Stimulated activated naive B cell treated with anti-CD40 and anti-IgM and Interleukin-4, amounts not matched to agents 10 μg/mL and 1 μg/mL and 100 μg/mL, for 72 hours (primary cell): ENCODE measurements around the gene EPHA8.

Experiments
- ATAC-seq, 2 donors: fragments of 150-1000 bp; cut with Tn5 transposase; replicated peaks; 2 replicates each; pipeline ENCODE4 v1.10.0; 2021; ENCODE audit warnings: moderate library complexity in 1 of 2
- DNase-seq: peaks from one replicate; pipeline ENCODE4 v3.0.0; 2021
- H3K27ac Mint-ChIP-seq: one replicate; pipeline ENCODE4 v1.8.0; 2022; ENCODE audit warnings: mild to moderate bottlenecking, mixed read lengths
- H3K27me3 Mint-ChIP-seq, 2 donors: one replicate each; pipeline ENCODE4 v1.8.0; 2022; ENCODE audit warnings: mixed read lengths in 2 of 2
- H3K36me3 Mint-ChIP-seq, 2 donors: one replicate each; pipeline ENCODE4 v1.8.0; 2022; ENCODE audit warnings: mixed read lengths in 2 of 2, mild to moderate bottlenecking in 1 of 2
- H3K4me1 Mint-ChIP-seq, 2 donors: one replicate each; pipeline ENCODE4 v1.8.0; 2022; ENCODE audit warnings: mixed read lengths in 2 of 2, mild to moderate bottlenecking in 1 of 2
- H3K4me3 Mint-ChIP-seq, 2 donors: one replicate each; pipeline ENCODE4 v1.8.0; 2022; ENCODE audit warnings: mild to moderate bottlenecking in 2 of 2, mixed read lengths in 2 of 2, moderate library complexity in 1 of 2
- H3K9me3 Mint-ChIP-seq, 2 donors: one replicate each; pipeline ENCODE4 v1.8.0; 2022; ENCODE audit warnings: mixed read lengths in 2 of 2, mild to moderate bottlenecking in 1 of 2

EPHA8 gene

DNA sequence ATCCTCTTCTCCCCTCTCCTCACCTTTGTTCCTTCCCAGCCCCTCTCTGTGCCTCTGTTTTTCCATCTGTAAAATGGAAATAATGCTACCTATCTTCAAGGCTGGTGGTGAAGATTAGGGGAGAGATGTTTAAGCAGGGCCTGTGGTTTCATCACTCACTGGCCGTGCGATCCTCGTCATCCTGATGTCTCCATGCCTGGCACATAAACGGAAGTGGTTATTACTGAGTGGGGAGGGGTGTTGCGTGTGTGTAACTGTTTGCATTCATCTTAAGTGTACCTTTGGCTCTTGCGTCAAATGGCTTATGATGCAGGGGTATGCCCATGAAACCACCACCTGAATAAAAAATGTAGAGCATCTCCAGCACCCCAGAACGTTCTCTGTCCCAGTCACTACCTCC, 56.0 kb downstream of the EPHA8 start:
- DNase-seq (no peak), ATAC-seq (no peak)
- Mint-ChIP-seq H3K9me3 (no peaks in the 10 kb centered on the region), H3K4me3 (no peak overlapping the region), H3K27me3 (peaks cover 51 to 60% of the 10 kb centered on the region in 2 donors), H3K27ac (no peak overlapping the region), H3K36me3 (no peaks in the 10 kb centered on the region), H3K4me1 (no peaks in the 10 kb centered on the region)

DNA sequence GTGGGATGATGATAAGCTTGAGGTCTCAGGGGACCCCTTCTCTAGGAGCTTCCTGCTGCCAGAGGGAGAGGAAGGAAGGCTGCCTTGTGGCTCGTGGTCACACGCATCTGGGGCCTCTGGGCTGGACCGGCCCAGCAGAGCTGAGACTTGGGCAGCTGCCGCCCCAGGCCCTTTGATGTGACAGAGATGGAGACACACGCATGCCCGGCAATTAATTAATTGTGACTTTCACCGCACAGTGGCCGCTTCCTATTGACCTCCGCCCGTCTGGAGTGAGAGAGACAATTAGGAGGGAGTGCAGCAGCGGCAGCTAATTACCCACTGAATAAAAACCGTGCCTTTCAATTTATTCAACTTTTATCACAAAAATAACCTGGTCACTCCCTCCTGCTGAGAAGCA, 56.5 kb downstream of the EPHA8 start:
- no peaks in the 10 kb centered on the region for H3K36me3 Mint-ChIP-seq
- H3K27ac Mint-ChIP-seq: no peak overlapping the region
- ATAC-seq: no peak
- peaks cover 52 to 60% of the 10 kb centered on the region in 2 donors for H3K27me3 Mint-ChIP-seq
- no peak for DNase-seq
- H3K9me3 Mint-ChIP-seq: no peaks in the 10 kb centered on the region
- H3K4me3 Mint-ChIP-seq: no peak overlapping the region
- no peaks in the 10 kb centered on the region for H3K4me1 Mint-ChIP-seq

DNA sequence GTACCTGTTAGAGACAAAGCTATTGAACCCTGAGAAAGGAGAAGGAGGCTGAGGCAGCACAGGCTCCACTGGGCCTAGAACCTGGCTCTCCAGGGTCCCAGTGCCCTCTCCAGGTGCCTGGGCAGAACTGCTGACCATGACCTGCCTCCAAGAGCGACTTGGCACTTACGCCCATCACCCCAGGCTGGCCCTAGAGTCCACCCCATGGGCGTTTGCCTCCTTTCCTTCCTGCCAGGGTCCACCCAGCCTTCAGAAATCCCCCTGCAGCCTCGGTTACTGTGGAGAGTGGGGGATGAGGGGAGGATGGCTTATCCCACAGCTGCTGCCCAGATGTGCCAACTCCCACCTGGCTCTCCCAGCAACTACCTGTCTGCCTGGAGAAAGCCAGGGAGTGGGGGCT, 58.5 kb downstream of the EPHA8 start:
- no peaks in the 10 kb centered on the region for H3K36me3 Mint-ChIP-seq
- no peak overlapping the region for H3K4me3 Mint-ChIP-seq
- H3K27me3 Mint-ChIP-seq: peaks cover 42 to 56% of the 10 kb centered on the region in 2 donors
- no peaks in the 10 kb centered on the region for H3K4me1 Mint-ChIP-seq
- no peaks in the 10 kb centered on the region for H3K9me3 Mint-ChIP-seq
- ATAC-seq: no peak
- no peak for DNase-seq
- H3K27ac Mint-ChIP-seq: no peak overlapping the region

DNA sequence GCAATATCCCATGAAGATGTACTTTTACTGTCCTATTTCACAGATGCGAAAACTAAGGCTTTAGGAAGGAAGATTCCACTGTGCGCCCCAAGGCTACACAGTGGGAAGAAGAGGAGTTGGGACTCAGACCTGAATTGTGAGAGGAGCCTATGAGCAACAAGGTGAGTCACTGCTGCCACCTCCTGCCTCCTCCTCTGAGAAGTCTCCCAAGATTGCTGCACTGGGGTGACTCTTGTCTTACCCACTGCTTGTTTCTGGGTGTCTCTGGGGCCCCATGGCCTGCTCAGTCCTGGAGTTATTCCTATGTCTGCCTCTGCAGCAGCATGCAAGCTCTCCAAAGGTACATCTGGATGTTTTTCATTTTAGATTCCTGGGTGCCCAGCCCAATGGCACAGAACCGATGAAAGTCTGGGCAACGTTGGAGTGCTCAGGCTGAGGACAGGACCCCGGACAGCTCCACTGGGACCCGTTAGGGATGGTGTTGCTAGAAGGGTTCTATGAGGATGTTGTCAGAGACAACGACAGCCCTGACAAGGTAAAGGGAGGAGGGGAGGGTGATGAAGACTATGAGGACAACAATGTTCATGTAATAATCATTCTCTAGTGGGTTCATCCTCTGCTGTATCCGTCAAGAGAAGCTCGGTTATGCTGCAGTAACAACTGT, 62.1 kb downstream of the EPHA8 start:
- H3K4me3 Mint-ChIP-seq: no peak overlapping the region
- H3K27me3 Mint-ChIP-seq: peaks cover 50 to 58% of the 10 kb centered on the region in 2 donors
- ATAC-seq: no peak
- no peaks in the 10 kb centered on the region for H3K4me1 Mint-ChIP-seq
- H3K36me3 Mint-ChIP-seq: no peaks in the 10 kb centered on the region
- DNase-seq: no peak
- no peak overlapping the region for H3K27ac Mint-ChIP-seq
- H3K9me3 Mint-ChIP-seq: no peaks in the 10 kb centered on the region

DNA sequence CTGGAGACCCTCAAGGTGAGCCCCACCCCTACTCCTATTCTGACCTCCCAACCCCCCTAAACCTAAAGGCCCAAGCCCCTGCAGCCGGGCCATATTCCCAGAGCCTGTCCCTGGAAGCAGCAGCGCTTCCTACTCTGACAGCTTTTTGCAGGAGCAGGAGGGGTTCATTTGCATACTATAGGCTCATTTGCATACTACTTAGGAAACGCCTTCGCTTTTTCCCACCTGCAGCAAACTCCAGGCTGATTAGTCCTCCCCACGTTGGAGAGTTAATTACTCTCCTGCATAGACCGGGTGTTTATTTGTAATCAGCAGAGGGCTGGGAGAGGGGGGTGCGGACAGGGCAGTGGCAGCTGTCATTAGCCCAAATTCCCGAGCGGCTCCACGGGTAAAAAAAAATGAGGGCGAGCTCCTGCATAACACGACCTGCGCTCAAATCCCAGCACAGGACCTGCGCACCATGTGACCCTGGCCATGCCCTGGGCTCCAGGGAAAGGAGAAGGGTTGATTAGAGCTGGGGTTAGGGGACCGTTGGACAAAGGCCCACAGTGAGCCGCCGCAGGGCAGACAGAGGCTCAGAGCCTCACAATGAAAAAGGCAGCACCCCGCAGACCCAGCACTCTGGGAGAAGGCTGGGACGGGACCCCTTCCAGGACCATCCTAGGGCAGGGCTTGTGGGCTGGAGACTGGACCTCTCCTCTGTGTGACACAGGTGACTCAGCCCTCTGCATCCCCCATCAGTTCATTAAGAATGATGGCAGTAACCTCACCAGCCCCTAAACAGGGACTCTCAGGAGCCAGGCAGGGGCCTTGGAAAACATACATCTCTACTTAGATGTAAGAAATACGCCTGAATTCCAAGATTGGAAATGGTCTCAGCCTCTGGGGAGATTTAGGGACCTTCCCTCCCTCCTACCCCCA, 63.2 kb downstream of the EPHA8 start:
- Mint-ChIP-seq H3K4me3 (no peak overlapping the region), H3K9me3 (no peaks in the 10 kb centered on the region), H3K27me3 (peaks cover 55 to 61% of the 10 kb centered on the region in 2 donors), H3K4me1 (no peaks in the 10 kb centered on the region), H3K27ac (no peak overlapping the region), H3K36me3 (no peaks in the 10 kb centered on the region)
- no peak for DNase-seq
- no peak for ATAC-seq

DNA sequence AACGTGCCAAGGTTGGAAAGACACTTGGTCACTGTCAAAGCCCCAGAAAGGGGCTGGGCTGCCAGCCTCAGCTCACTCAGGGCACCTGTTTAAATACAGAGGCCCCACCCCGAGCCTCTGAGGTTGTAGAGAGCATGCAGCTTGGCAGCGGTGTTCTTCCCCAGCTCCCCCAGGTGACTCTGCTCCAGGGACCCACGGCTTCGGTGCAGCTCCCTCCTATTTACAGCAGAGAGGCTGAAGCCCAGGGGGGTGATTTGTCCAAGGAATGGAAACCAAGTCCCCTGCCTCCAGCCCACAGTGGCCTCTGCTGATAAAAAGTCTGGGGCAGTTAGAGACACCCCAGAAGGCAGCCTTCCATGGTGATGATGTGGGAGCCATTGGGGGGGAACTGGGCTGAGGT, 64.0 kb downstream of the EPHA8 start:
- DNase-seq: no peak
- Mint-ChIP-seq H3K27ac (no peak overlapping the region), H3K36me3 (no peaks in the 10 kb centered on the region), H3K9me3 (no peaks in the 10 kb centered on the region), H3K4me1 (no peaks in the 10 kb centered on the region), H3K27me3 (peaks cover 58 to 61% of the 10 kb centered on the region in 2 donors), H3K4me3 (no peak overlapping the region)
- no peak for ATAC-seq

DNA sequence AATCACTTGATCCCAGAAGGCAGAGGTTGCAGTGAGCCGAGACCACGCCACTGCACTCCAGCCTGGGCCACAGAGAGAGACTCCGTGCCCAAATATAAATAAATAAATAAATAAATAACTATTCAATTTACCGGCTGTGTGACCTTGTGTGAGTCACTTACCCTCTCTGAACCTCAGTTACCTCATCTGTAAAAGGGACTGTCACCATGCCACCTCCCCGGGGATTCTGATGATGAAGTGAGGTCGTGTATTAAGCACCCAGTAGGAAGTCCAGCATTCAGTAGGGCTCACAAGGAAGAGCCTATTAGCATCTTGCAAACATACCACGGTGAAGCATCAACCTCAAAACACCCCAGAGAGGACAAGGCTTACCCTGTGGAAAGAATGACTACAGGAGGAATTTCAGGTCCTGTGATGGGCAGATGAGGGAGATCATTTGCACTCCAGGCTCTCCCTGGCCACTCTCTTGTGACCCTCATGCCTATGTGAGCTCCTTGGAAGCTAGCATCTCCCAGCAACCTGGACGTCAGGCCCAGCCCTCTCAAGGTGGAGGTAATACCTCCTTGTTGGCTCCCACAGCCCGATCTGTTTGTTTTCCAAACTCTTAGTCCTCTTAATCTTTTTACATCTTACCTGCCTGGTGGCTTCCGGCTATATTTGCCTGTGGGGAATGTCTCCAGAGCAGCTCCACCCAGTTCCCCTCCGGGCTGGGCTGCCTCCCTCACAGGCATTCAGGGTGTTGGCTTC, 65.6 kb downstream of the EPHA8 start:
- H3K27ac Mint-ChIP-seq: no peak overlapping the region
- no peak overlapping the region for H3K4me3 Mint-ChIP-seq
- peaks cover 60 to 63% of the 10 kb centered on the region in 2 donors for H3K27me3 Mint-ChIP-seq
- H3K36me3 Mint-ChIP-seq: no peaks in the 10 kb centered on the region
- H3K9me3 Mint-ChIP-seq: no peaks in the 10 kb centered on the region
- no peak for DNase-seq
- ATAC-seq: no peak
- no peaks in the 10 kb centered on the region for H3K4me1 Mint-ChIP-seq

DNA sequence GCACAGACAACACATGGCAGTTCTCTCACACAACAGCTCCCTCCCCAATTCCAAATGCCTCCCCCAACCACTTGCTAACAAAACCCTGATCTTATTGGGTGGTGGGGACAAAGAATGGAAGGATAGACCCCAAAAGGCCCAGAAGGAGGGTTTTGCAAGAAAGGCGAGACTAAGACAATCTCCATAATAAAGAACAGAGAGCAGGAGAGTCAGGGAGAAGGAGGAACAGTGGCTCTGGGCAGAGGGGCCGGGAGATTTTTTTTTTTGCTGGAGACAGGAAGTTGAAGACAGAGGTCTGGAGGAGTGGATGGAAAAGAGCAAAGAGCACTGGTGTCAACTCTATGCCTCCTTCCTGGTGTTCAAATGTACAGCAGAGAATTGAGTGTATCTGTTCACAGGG, 66.6 kb downstream of the EPHA8 start:
- H3K36me3 Mint-ChIP-seq: no peaks in the 10 kb centered on the region
- H3K4me1 Mint-ChIP-seq: no peaks in the 10 kb centered on the region
- ATAC-seq (no peak), DNase-seq (no peak)
- no peaks in the 10 kb centered on the region for H3K9me3 Mint-ChIP-seq
- H3K27me3 Mint-ChIP-seq: peaks cover 54 to 56% of the 10 kb centered on the region in 2 donors
- no peak overlapping the region for H3K4me3 Mint-ChIP-seq
- no peak overlapping the region for H3K27ac Mint-ChIP-seq

DNA sequence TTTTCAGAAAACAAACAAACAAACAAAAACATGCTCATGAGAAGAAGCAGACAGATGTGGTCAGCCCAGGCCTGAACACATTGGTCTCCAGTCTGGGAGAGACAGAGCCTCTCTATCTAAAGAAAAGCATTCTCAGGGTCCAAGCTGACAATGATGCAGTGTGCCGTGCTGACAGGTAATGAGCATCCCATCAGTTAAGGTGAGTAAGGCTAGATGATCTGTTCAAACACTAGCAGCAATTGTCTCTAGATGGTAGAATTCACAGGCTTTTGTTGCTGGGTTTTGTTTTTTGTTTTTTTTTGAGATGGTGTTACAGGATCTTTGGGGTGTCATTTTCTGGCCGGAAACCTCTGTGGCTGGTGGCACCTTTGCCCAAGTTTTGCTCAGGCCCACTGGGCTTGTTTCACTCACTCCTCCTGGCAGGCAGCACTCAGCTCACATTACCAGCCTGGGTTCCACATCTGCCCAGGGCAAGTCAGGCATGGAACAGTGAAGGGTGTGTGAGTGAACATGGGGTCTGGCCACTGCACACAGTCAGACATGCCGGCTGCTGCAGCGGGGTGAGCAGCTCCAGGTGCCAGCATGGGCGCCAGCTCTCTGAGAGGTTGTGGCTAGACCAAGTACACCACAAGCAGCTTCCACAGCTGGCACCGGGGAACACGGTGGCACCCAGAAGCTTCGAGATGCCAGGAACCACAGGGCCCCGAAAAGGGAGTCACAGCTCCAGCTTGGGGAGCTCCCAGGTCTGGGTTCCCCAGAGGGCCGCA, 70.6 kb downstream of the EPHA8 start:
- no peaks in the 10 kb centered on the region for H3K36me3 Mint-ChIP-seq
- no peak overlapping the region for H3K27ac Mint-ChIP-seq
- H3K27me3 Mint-ChIP-seq: peaks cover 35 to 44% of the 10 kb centered on the region in 2 donors
- H3K9me3 Mint-ChIP-seq: no peaks in the 10 kb centered on the region
- peaks cover 3 to 5% of the 10 kb centered on the region in 2 donors for H3K4me1 Mint-ChIP-seq
- ATAC-seq: no peak
- H3K4me3 Mint-ChIP-seq: no peak overlapping the region
- no peak for DNase-seq

DNA sequence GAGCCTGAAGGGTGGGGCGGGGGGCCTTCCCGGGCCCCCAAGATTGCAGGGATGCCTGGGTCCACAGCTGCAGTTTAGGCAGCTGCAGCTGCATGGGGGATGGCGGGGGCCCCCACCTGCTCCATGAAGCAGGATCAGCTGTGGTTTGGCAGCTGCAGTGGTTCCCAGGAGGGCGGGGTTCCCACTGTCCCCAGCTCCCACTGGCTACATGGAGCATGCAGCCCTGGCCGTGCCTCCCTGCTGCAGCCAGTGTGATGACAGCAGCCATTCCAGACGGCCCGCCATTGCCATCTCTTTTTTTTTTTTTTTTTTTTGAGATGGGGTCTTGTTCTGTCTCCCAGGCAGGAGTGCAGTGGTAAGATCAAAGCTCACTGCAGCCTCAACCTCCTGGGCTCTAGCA, 72.1 kb downstream of the EPHA8 start:
- H3K9me3 Mint-ChIP-seq: no peaks in the 10 kb centered on the region
- DNase-seq (no peak), ATAC-seq (no peak)
- H3K27ac Mint-ChIP-seq: no peak overlapping the region
- peaks cover 5% of the 10 kb centered on the region in 2 donors for H3K4me1 Mint-ChIP-seq
- H3K27me3 Mint-ChIP-seq: peaks cover 26 to 34% of the 10 kb centered on the region in 2 donors
- H3K4me3 Mint-ChIP-seq: no peak overlapping the region
- H3K36me3 Mint-ChIP-seq: no peaks in the 10 kb centered on the region

DNA sequence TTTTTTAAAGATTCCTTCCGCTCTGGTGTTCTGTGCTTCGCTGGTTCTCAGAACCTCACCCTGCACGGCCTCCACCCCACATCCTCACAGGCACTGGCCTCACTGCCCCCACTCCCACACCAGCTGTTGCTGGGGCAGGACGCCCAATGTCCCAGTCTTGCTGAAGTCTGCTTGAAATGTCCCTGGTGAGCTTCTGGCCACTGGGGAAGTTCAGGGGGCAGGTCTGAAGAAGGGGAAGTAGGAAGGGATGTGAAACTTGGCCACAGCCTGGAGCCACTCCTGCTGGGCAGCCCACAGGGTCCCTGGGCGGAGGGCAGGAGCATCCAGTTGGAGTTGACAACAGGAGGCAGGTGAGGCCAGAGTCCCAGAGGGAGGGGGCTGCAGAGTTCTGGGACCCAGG, 73.1 kb downstream of the EPHA8 start, which contains the start of gene C1QA:
Gene C1QA, plus strand, starts transcription at position 276 of the 400 bp plus-strand sequence. CDS start 989 bp downstream, outside the sequence.
- peaks cover 32 to 34% of the 10 kb centered on the region in 2 donors for H3K27me3 Mint-ChIP-seq
- no peak within 1 kb of the TSS for H3K4me3 Mint-ChIP-seq
- H3K9me3 Mint-ChIP-seq: no peaks in the 10 kb centered on the region
- peak in 1 of 2 donors; percentile 41 for ATAC-seq
- peaks cover 5% of the 10 kb centered on the region in 2 donors for H3K4me1 Mint-ChIP-seq
- no peak for DNase-seq
- no peaks in the 10 kb centered on the region for H3K36me3 Mint-ChIP-seq
- H3K27ac Mint-ChIP-seq: no peak within 1 kb of the TSS

DNA sequence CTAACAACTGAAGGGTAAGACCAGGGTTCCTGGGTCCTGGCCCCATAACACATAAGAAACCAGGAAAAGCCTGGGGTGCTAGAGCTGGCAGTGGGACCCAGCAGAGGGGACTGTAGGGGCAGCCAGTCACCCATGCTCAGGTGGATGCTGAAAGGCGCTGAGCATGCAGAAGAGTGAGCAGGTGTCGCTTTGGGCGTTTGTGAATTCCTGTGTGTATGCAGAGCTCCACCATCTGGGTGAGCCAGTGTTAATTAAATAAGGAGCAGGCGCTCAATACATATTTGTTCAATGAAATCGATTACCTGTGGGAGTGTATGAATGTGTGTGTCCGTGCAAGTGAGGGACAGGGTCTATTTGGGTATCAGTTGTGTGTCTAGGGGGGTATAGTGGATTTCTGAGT, 73.6 kb downstream of the EPHA8 start:
- H3K27ac Mint-ChIP-seq: no peak overlapping the region
- H3K4me1 Mint-ChIP-seq: peaks cover 5% of the 10 kb centered on the region in 2 donors
- DNase-seq: no peak
- no peak overlapping the region for H3K4me3 Mint-ChIP-seq
- H3K36me3 Mint-ChIP-seq: no peaks in the 10 kb centered on the region
- H3K9me3 Mint-ChIP-seq: no peaks in the 10 kb centered on the region
- H3K27me3 Mint-ChIP-seq: peaks cover 34 to 36% of the 10 kb centered on the region in 2 donors
- no peak for ATAC-seq

DNA sequence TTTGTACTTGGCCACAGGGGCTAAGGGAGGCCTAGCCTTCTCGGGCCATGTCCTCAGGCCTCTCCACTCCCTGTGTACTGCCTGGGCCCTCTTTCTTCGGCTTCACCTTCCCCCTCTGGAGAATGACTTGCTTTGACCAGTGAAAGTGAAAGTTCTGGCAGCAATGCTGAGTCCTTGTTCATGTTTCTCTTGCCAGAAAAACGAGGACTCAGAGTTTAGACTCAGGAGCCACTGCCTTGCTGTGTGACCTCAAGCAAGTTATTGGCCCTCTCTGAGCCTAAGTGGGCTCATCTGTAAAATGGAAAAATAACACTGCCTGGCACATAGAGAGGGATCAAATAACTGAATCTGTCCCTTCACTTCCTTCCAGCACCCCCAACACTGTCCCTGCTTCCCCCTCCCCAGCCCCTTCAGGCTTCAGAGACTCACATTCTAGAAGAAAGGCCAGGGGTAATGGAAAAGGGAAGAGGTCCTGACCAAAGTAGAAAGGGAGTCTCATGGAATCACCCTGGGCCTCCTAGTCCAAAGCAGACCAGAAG, 74.7 kb downstream of the EPHA8 start:
- Mint-ChIP-seq H3K27ac (no peak overlapping the region), H3K9me3 (no peaks in the 10 kb centered on the region), H3K4me3 (no peak overlapping the region), H3K27me3 (peaks cover 40 to 43% of the 10 kb centered on the region in 2 donors), H3K36me3 (no peaks in the 10 kb centered on the region), H3K4me1 (peaks cover 5% of the 10 kb centered on the region in 2 donors)
- ATAC-seq (no peak), DNase-seq (no peak)
